Neural cell (in vitro differentiated cells): ENCODE measurements around the gene CCL19. TPM values are rescaled to one million over a fixed set of nuclear protein-coding genes. Genes with fewer than 3 reads are reported as not detected.

ENCODE experiments used
- H2AFZ ChIP-seq: fragments of 200-600, 300-800 bp; sonication (generic), shearing (Covaris generic); 2 replicates; pipeline ENCODE4 v1.6.0; 2014; ENCODE audit warnings: low read depth, mild to moderate bottlenecking, antibody characterized with exemption, low read length, moderate library complexity
- H3F3A ChIP-seq: fragments of 200-600 bp; shearing (Covaris generic); 2 replicates; pipeline ENCODE4 v1.6.1; 2016; ENCODE audit warnings: mild to moderate bottlenecking, moderate library complexity, mixed read lengths, antibody characterized with exemption, low read length; ENCODE audit not compliant: insufficient read depth, poor library complexity, severe bottlenecking
- H3K27ac ChIP-seq: fragments of 200-600, 300-800 bp; sonication (generic), shearing (Covaris generic); 2 replicates; pipeline ENCODE4 v1.5.1; 2014; ENCODE audit warnings: mild to moderate bottlenecking, low read length, moderate library complexity
- H3K27me3 ChIP-seq: fragments of 300-800, 200-600 bp; sonication (generic), shearing (Covaris generic); 2 replicates; pipeline ENCODE4 v1.6.0; 2014; ENCODE audit warnings: mild to moderate bottlenecking, low read depth, low read length, moderate library complexity; ENCODE audit not compliant: insufficient read depth
- H3K36me3 ChIP-seq: fragments of 300-800, 200-600 bp; sonication (generic), shearing (Covaris generic); 2 replicates; pipeline ENCODE4 v1.5.1; 2014; ENCODE audit warnings: mild to moderate bottlenecking, antibody characterized with exemption, low read length, moderate library complexity; ENCODE audit not compliant: insufficient read depth
- H3K4me2 ChIP-seq: fragments of 300-800, 200-600 bp; sonication (generic), shearing (Covaris generic); 2 replicates; pipeline ENCODE4 v1.6.0; 2014; ENCODE audit warnings: mild to moderate bottlenecking, low read length
- H3K4me3 ChIP-seq: fragments of 300-800, 200-600 bp; sonication (generic), shearing (Covaris generic); 2 replicates; pipeline ENCODE4 v1.5.1; 2014; ENCODE audit warnings: mild to moderate bottlenecking, low read length, moderate library complexity
- H3K79me2 ChIP-seq: fragments of 200-600 bp; shearing (Covaris generic); replicated peaks from 2 replicates; pipeline ENCODE4 v1.6.0; 2014; ENCODE audit warnings: mild to moderate bottlenecking, low read length, moderate library complexity; ENCODE audit not compliant: insufficient read depth
- H3K9ac ChIP-seq: fragments of 300-800, 200-600 bp; sonication (generic), shearing (Covaris generic); 2 replicates; pipeline ENCODE4 v1.6.1; 2016; ENCODE audit warnings: mild to moderate bottlenecking, low read length, mixed read lengths
- H3K9me2 ChIP-seq: fragments of 200-600 bp; shearing (Covaris generic); 2 replicates; pipeline ENCODE4 v1.6.1; 2016; ENCODE audit warnings: mild to moderate bottlenecking, low read length, mixed read lengths; ENCODE audit not compliant: insufficient read depth
- H3K9me3 ChIP-seq: fragments of 200-600, 300-800 bp; sonication (generic), shearing (Covaris generic); 2 replicates; pipeline ENCODE4 v1.6.1; 2016; ENCODE audit warnings: mild to moderate bottlenecking, mixed run types, low read length, moderate library complexity, mixed read lengths
- H4K20me1 ChIP-seq: fragments of 200-600 bp; shearing (Covaris generic); 2 replicates; pipeline ENCODE4 v1.6.1; 2016; ENCODE audit warnings: mild to moderate bottlenecking, mixed run types; ENCODE audit not compliant: insufficient read depth
- CTCF ChIP-seq: fragments of 450-650 bp; IDR thresholded peaks from 2 replicates; pipeline ENCODE4 v1.5.1; 2014; ENCODE audit warnings: antibody characterized with exemption, mild to moderate bottlenecking, moderate library complexity; ENCODE audit not compliant: poor library complexity, severe bottlenecking
- EP300 ChIP-seq: fragments of 450-650 bp; conservative IDR thresholded peaks from 2 replicates; pipeline ENCODE4 v1.6.1; 2014; ENCODE audit warnings: antibody characterized with exemption, mild to moderate bottlenecking, moderate library complexity; ENCODE audit not compliant: poor library complexity, severe bottlenecking
- EZH2 ChIP-seq: fragments of 200-600, 300-800 bp; shearing (Covaris generic), sonication (generic); IDR thresholded peaks from 2 replicates; pipeline ENCODE4 v1.6.1; 2014; ENCODE audit warnings: antibody characterized with exemption, low read length, borderline replicate concordance, mild to moderate bottlenecking; ENCODE audit not compliant: insufficient read depth, poor library complexity, severe bottlenecking
- MXI1 ChIP-seq: fragments of 450-650 bp; conservative IDR thresholded peaks from 2 replicates; pipeline ENCODE4 v1.6.1; 2014; ENCODE audit warnings: antibody characterized with exemption, mild to moderate bottlenecking; ENCODE audit not compliant: poor library complexity, severe bottlenecking
- POLR2AphosphoS5 ChIP-seq: IDR thresholded peaks from 2 replicates; pipeline ENCODE4 v1.6.1; 2012
- RAD21 ChIP-seq: fragments of 450-650 bp; conservative IDR thresholded peaks from 2 replicates; pipeline ENCODE4 v1.6.1; 2014; ENCODE audit warnings: antibody characterized with exemption, mild to moderate bottlenecking, moderate library complexity
- REST ChIP-seq: IDR thresholded peaks from 2 replicates; pipeline ENCODE4 v1.6.1; 2012; ENCODE audit warnings: borderline replicate concordance
- SMC3 ChIP-seq: fragments of 450-650 bp; conservative IDR thresholded peaks from 2 replicates; pipeline ENCODE4 v1.6.1; 2014; ENCODE audit warnings: antibody characterized with exemption, mild to moderate bottlenecking, moderate library complexity; ENCODE audit not compliant: poor library complexity
- TAF1 ChIP-seq: IDR thresholded peaks from 2 replicates; pipeline ENCODE4 v1.6.1; 2012; ENCODE audit warnings: low read depth
- polyA plus RNA-seq: library from polyadenylated mRNA; depleted of rRNA; stranded (reverse); fragments of >200 nt; gene quantifications from 2 replicates; pipeline ENCODE4 v1.2.3, GENCODE V29; 2014

CCL19 gene
- polyA plus RNA-seq, 1 donor from 2014 or later = not detected

DNA sequence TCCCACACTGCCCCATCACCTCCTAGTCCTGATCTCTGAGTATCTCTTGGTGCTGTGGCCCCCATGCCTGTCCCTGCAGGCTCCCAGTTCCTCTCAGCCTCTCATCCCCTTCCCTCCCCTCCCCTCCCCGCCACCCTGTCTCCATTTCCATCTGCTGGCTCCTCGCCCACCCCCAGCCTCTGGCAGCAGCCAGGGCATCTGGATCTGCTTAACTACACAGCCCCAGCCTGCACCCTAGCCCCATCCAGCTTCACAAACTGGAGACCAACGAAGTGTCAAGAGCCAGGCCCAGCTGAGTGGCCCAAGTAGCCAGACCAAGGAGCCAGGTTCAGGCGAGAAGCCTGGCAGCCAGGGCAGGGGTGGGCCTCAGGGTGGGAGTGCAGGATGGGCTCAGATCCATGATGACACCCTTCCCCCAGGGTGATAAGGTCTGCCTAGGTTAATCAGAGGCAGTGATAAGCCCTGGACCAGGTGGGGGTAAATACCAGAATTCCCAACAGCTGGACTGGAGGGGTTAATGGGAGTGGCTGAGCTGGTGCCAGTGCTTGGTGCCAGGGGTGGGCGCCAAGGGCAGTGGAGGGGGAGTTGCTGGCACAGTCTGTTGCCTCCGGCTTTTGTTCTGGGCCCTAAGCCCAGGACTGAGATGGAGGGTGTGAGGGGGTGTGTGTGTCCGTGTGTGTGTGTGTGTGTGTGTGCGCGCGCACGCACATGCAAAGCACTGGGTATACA, 36.6 kb downstream of the CCL19 start:
- Histone ChIP-seq H3K27me3 (no peaks in the 10 kb centered on the region), H3K4me2 (no peak overlapping the region), H3K27ac (no peak overlapping the region), H3K4me3 (no peak overlapping the region), H3K9me2 (no peaks in the 10 kb centered on the region), H3K9me3 (no peaks in the 10 kb centered on the region), H2AFZ (no peak overlapping the region), H3K9ac (no peak overlapping the region), H3K79me2 (no peaks in the 10 kb centered on the region), H3F3A (no peaks in the 10 kb centered on the region), H4K20me1 (no peaks in the 10 kb centered on the region), H3K36me3 (no peaks in the 10 kb centered on the region)
- TF ChIP-seq EP300 = no peak
- no peak for TF ChIP-seq RAD21
- no peak for TF ChIP-seq REST
- TF ChIP-seq EZH2 = no peak
- no peak for TF ChIP-seq SMC3
- no peak for TF ChIP-seq MXI1
- no peak for TF ChIP-seq CTCF
- no peak for TF ChIP-seq TAF1
- TF ChIP-seq POLR2AphosphoS5 = no peak

- Histone ChIP-seq H4K20me1 (no peaks in the 10 kb centered on the region), H3K27me3 (no peaks in the 10 kb centered on the region), H3K9me2 (no peaks in the 10 kb centered on the region), H3K4me3 (peak overlapping the region; percentile 53), H3K9me3 (no peaks in the 10 kb centered on the region), H3F3A (no peaks in the 10 kb centered on the region), H3K27ac (peak overlapping the region; percentile 70), H2AFZ (no peak overlapping the region), H3K36me3 (no peaks in the 10 kb centered on the region), H3K9ac (peak overlapping the region; percentile 46), H3K4me2 (no peak overlapping the region), H3K79me2 (no peaks in the 10 kb centered on the region)
- TF ChIP-seq TAF1 = no peak
- no peak for TF ChIP-seq REST
- no peak for TF ChIP-seq EP300
- no peak for TF ChIP-seq RAD21
- TF ChIP-seq SMC3 = no peak
- no peak for TF ChIP-seq EZH2
- no peak for TF ChIP-seq MXI1
- TF ChIP-seq CTCF = no peak
- no peak for TF ChIP-seq POLR2AphosphoS5
These were observed 37.7 kb downstream of the CCL19 start for GRCh38 chr9:34653151-34654072.
